GM12878 (cell line): ENCODE measurements around the gene FLAD1. TPM values are rescaled to one million over a fixed set of nuclear protein-coding genes. Genes with fewer than 3 reads are reported as not detected.

ENCODE experiments used
- ATAC-seq: fragments of 200-7000 bp; cut with Tn5 transposase; 3 replicates; pipeline ENCODE4 v1.9.1; 2020; ENCODE audit warnings: mild to moderate bottlenecking, moderate library complexity
- BruUV-seq: library from RNA; stranded (reverse); fragments of 400-500 nt; replicated peaks from 2 replicates; lab custom pipeline; 2021; lab: Mats Ljungman, UMichigan
- CTCF ChIA-PET: fragments of 300-600 bp; sonication (Branson Sonifier 250); formaldehyde crosslinking; extraction: SDS; loops from one replicate; lab custom pipeline; 2021; ENCODE audit warnings: inconsistent platforms; lab: Yijun Ruan, JAX
- POLR2A ChIA-PET: fragments of 350-600 bp; formaldehyde crosslinking; extraction: SDS; loops from one replicate; lab custom pipeline; 2021; ENCODE audit warnings: inconsistent platforms; lab: Charles Lee
- RAD21 ChIA-PET: fragments of 300-600 bp; sonication (Branson Sonifier 250); formaldehyde crosslinking; loops from one replicate; lab custom pipeline; 2023; ENCODE audit warnings: antibody characterized with exemption; ENCODE audit not compliant: unreplicated experiment; lab: Charles Lee
- SMC1A ChIA-PET: fragments of 300-600 bp; sonication (Branson Sonifier 250); formaldehyde crosslinking; loops from one replicate; lab custom pipeline; 2023; ENCODE audit not compliant: unreplicated experiment, uncharacterized antibody; lab: Charles Lee
- DNase-seq: peaks from one replicate; pipeline ENCODE4 v3.0.0-alpha.2; 2011; ENCODE audit warnings: low read depth, low spot score
- FAIRE-seq: peaks from 3 replicates; lab custom pipeline; 2011; peaks lifted over from hg19 to GRCh38; lab: Jason Lieb, UNC
- H2AFZ ChIP-seq: 2 replicates; pipeline ENCODE4 v1.6.0; 2011; ENCODE audit warnings: low read depth, low read length, control low read depth; ENCODE audit not compliant: control insufficient read depth
- H3K27ac ChIP-seq: 2 replicates; pipeline ENCODE4 v1.5.1; 2011; ENCODE audit warnings: control low read depth; ENCODE audit not compliant: control insufficient read depth, insufficient read depth
- H3K27me3 ChIP-seq, 2 experiments: replicated peaks in 1 of 2; 2 replicates each; pipeline versions ENCODE4 v1.6.0 to v1.6.1; 2011; ENCODE audit warnings: low read length in 1 of 2; ENCODE audit not compliant: control insufficient read depth in 2 of 2, insufficient read depth in 2 of 2
- H3K36me3 ChIP-seq, 2 experiments: 2 replicates each; pipeline ENCODE4 v1.5.1; 2011; ENCODE audit warnings: low read length in 1 of 2; ENCODE audit not compliant: control insufficient read depth in 2 of 2, insufficient read depth in 2 of 2
- H3K4me1 ChIP-seq: 2 replicates; pipeline ENCODE4 v1.6.1; 2011; ENCODE audit warnings: mild to moderate bottlenecking, low read length, moderate library complexity, mixed read lengths; ENCODE audit not compliant: control insufficient read depth, insufficient read depth
- H3K4me2 ChIP-seq: 2 replicates; pipeline ENCODE4 v1.6.0; 2011; ENCODE audit warnings: control low read depth; ENCODE audit not compliant: control insufficient read depth, insufficient read depth
- H3K4me3 ChIP-seq: fragments of 200-600 bp; sonication (generic); 2 replicates; pipeline ENCODE4 v1.5.1; 2016
- H3K79me2 ChIP-seq: 2 replicates; pipeline ENCODE4 v1.6.0; 2011; ENCODE audit warnings: low read length; ENCODE audit not compliant: control insufficient read depth, insufficient read depth
- H3K9ac ChIP-seq: 2 replicates; pipeline ENCODE4 v1.8.0; 2011; ENCODE audit warnings: low read length, control low read depth, mixed read lengths; ENCODE audit not compliant: control insufficient read depth, insufficient read depth
- H3K9me3 ChIP-seq: replicated peaks from 3 replicates; pipeline ENCODE4 v1.5.1; 2011; ENCODE audit warnings: mild to moderate bottlenecking, low read length; ENCODE audit not compliant: control insufficient read depth, insufficient read depth
- H4K20me1 ChIP-seq: 2 replicates; pipeline ENCODE4 v1.6.0; 2011; ENCODE audit not compliant: control insufficient read depth, insufficient read depth
- ASH2L ChIP-seq: fragments of 300-600, 200-600 bp; sonication (generic); IDR thresholded peaks from 2 replicates; pipeline ENCODE4 v1.6.1; 2017; ENCODE audit warnings: low read depth, mild to moderate bottlenecking, borderline replicate concordance
- BHLHE40 ChIP-seq, 2 experiments: fragments of 450-650 bp in 1 of 2; IDR thresholded peaks; 2 replicates each; pipeline ENCODE4 v1.6.1; 2011 to 2017; ENCODE audit warnings: low read depth in 2 of 2, borderline replicate concordance in 1 of 2, improper control_type of control experiment in 1 of 2, low read length in 1 of 2, mild to moderate bottlenecking in 1 of 2
- EP300 ChIP-seq, 2 experiments: fragments of 150-350 bp in 1 of 2; IDR thresholded peaks; 2 replicates each; pipeline ENCODE4 v1.6.1; 2011 to 2012; ENCODE audit warnings: low read depth in 2 of 2, low read length in 2 of 2, borderline replicate concordance in 1 of 2, improper control_type of control experiment in 1 of 2, inconsistent platforms in 1 of 2; ENCODE audit not compliant: control insufficient read depth in 1 of 2
- IRF3 ChIP-seq: fragments of 450-650 bp; IDR thresholded peaks from 2 replicates; pipeline ENCODE4 v1.6.1; 2014; ENCODE audit warnings: mild to moderate bottlenecking
- IRF5 ChIP-seq: fragments of 450-650 bp; IDR thresholded peaks from 2 replicates; pipeline ENCODE4 v1.6.1; 2017; ENCODE audit warnings: borderline replicate concordance
- MEF2B ChIP-seq: fragments of 450-650 bp; IDR thresholded peaks from 2 replicates; pipeline ENCODE4 v1.6.1; 2018; ENCODE audit warnings: mild to moderate bottlenecking, moderate library complexity; ENCODE audit not compliant: partially characterized antibody, poor library complexity, severe bottlenecking
- MTA3 ChIP-seq: IDR thresholded peaks from 2 replicates; pipeline ENCODE4 v1.6.1; 2012; ENCODE audit warnings: low read length, inconsistent platforms, borderline replicate concordance
- NFYA ChIP-seq: IDR thresholded peaks from 2 replicates; pipeline ENCODE4 v1.6.1; 2011; ENCODE audit warnings: low read depth, mild to moderate bottlenecking, low read length, improper control_type of control experiment, borderline replicate concordance
- POLR2AphosphoS2 ChIP-seq: IDR thresholded peaks from 2 replicates; pipeline ENCODE4 v1.6.1; 2011; ENCODE audit warnings: low read depth, mild to moderate bottlenecking, low read length, improper control_type of control experiment, moderate library complexity
- SREBF1 ChIP-seq: IDR thresholded peaks from 2 replicates; pipeline ENCODE4 v1.6.1; 2012; ENCODE audit warnings: mild to moderate bottlenecking, low read length
- SREBF2 ChIP-seq: IDR thresholded peaks from 2 replicates; pipeline ENCODE4 v1.6.1; 2012; ENCODE audit warnings: mild to moderate bottlenecking, low read length
- TBL1XR1 ChIP-seq: IDR thresholded peaks from 2 replicates; pipeline ENCODE4 v1.6.1; 2012; ENCODE audit warnings: low read depth, low read length, improper control_type of control experiment
- WRNIP1 ChIP-seq: IDR thresholded peaks from 2 replicates; pipeline ENCODE4 v1.6.1; 2011; ENCODE audit warnings: low read depth, low read length, improper control_type of control experiment, borderline replicate concordance
- YY1 ChIP-seq: IDR thresholded peaks from 2 replicates; pipeline ENCODE4 v1.6.1; 2011; ENCODE audit warnings: low read depth, mild to moderate bottlenecking, low read length
- ZBTB40 ChIP-seq: fragments of 450-650 bp; IDR thresholded peaks from 2 replicates; pipeline ENCODE4 v1.6.1; 2016; ENCODE audit warnings: mild to moderate bottlenecking, moderate library complexity, borderline replicate concordance
- ZNF622 ChIP-seq: fragments of 450-650 bp; IDR thresholded peaks from 2 replicates; pipeline ENCODE4 v1.6.1; 2017; ENCODE audit warnings: mild to moderate bottlenecking, inconsistent platforms
- WGBS: methylation state at CpG from one replicate; pipeline ENCODE4 v1.1.6; 2016; ENCODE audit warnings: low lambda C conversion rate; ENCODE audit not compliant: insufficient replicate concordance, insufficient coverage; ENCODE audit errors: missing lambda C conversion rate; 5-methylcytosine and 5-hydroxymethylcytosine counted together
- in situ Hi-C: fragments of 300-500 bp; cut with MboI; formaldehyde crosslinking; loops from 9 replicates; pipeline ENCODE4 v1.14.3; 2018; ENCODE audit warnings: mixed read lengths
- intact Hi-C: fragments of 100-400 bp; cut with micrococcal nuclease; formaldehyde crosslinking; loops from one replicate; pipeline ENCODE4 v1.14.2; 2022; ENCODE audit not compliant: unreplicated experiment
- polyA plus RNA-seq, 11 experiments: library from polyadenylated mRNA; depleted of rRNA in 4 of 11; unstranded in 6 of 11; stranded (reverse) in 5 of 11; fragments of >200 nt; fragmentation: Nextera tagmentation in 4 of 11; fragmentation: Illumina TruSeq in 1 of 11; extraction: Ambion mirVana in 4 of 11; extraction: Trizol in 1 of 11; gene quantifications; 1 replicate in 1 of 11; 2 replicates in 10 of 11; pipeline versions ENCODE4 v1.2.1 to v1.2.3, GENCODE V29; 2011 to 2016; ENCODE audit warnings: inconsistent platforms in 2 of 11, missing spikeins in 2 of 11, low read depth in 1 of 11
- total RNA-seq, 4 experiments: library from RNA; depleted of rRNA in 3 of 4; stranded (reverse); fragments of >200 nt in 3 of 4; fragmentation: Illumina TruSeq in 1 of 4; extraction: Trizol in 1 of 4; gene quantifications; 2 replicates each; pipeline versions ENCODE4 v1.2.1 to v1.2.3, GENCODE V29; 2013 to 2021

FLAD1 gene
- total and polyA plus RNA-seq, 10 of the 15 experiments (the other 5 are each of a cell fraction or from before 2014, with no cell fraction given), result 22.9 to 93.4 (median 56.6) TPM

GRCh38 chr1:154960446-154961136 is 22.6 kb upstream of the FLAD1 start:
- FAIRE-seq (peak; percentile 73), DNase-seq (no peak), ATAC-seq (no peak)
- peaks cover 31% of the 10 kb centered on the region for H3K79me2 ChIP-seq
- POLR2A ChIA-PET, result interaction anchor here (0.5 to 12.3 kb wide), 9 partner anchors 9 to 267 kb away, joined by 3 to 140 read pairs (median 6); partner anchors contain the start of genes CKS1B, PMVK and SHC1
- H3K27me3 ChIP-seq, result no peaks in the 10 kb centered on the region
- H3K4me2 ChIP-seq, result peak overlapping the region; percentile 84
- TSS peak; percentile 65 for BruUV-seq
- peak overlapping the region; percentile 88 for H3K4me3 ChIP-seq
- H3K27ac ChIP-seq, result peak overlapping the region; percentile 97
- no peaks in the 10 kb centered on the region for H4K20me1 ChIP-seq
- 0% methylated on average over 10 of the region's 10 CpGs for whole genome bisulfite sequencing
- CTCF ChIA-PET, result interaction anchor here (0.6 to 2.7 kb wide), 17 partner anchors 9 to 401 kb away, joined by 3 to 20 read pairs (median 6); partner anchors contain the start of genes ADAM15, PMVK and SHC1
- in situ Hi-C loops, result no loop called here
- H3K4me1 ChIP-seq, result peaks cover 11% of the 10 kb centered on the region
- H3K9ac ChIP-seq, result peak overlapping the region; percentile 81
- H3K9me3 ChIP-seq, result no peaks in the 10 kb centered on the region
- peaks cover 5 to 10% of the 10 kb centered on the region in 2 experiments; a peak in 3 of 4 replicates for H3K36me3 ChIP-seq
- intact Hi-C loops, result loop anchor here (2.0 to 5.0 kb wide), 2 partner anchors 24 to 42 kb away; partner anchors contain the start of genes PMVK and ZBTB7B
- SMC1A ChIA-PET, result interaction anchor here (0.8 to 3.1 kb wide), 9 partner anchors 9 to 62 kb away, joined by 3 to 14 read pairs (median 4); partner anchors contain the start of genes CKS1B, FLAD1 and SHC1
- no peak overlapping the region for H2AFZ ChIP-seq
- RAD21 ChIA-PET, result interaction anchor here (0.6 to 2.4 kb wide), 7 partner anchors 10 to 91 kb away, joined by 3 to 15 read pairs (median 5); partner anchors contain the start of genes ADAM15, KCNN3, PMVK and SHC1
- TF ChIP-seq ZNF622 (no peak), YY1 (no peak), IRF3 (no peak), TBL1XR1 (no peak), WRNIP1 (no peak), SREBF2 (no peak), NFYA (no peak), EP300 (IDR thresholded peaks at IDR 0.05; ENCODE audit: borderline replicate concordance in 1 of 2, control insufficient read depth in 1 of 2, low read depth in 2 of 2, low read length in 2 of 2) (no peak), MEF2B (no peak), IRF5 (no peak), POLR2AphosphoS2 (no peak), ASH2L (no peak), BHLHE40 (IDR thresholded peaks at IDR 0.05; ENCODE audit: borderline replicate concordance in 1 of 2, low read depth in 2 of 2, low read length in 1 of 2) (no peak), SREBF1 (no peak), ZBTB40 (no peak; the same call in 1 of the 2 replicates), MTA3 (no peak)
